GM19193 (cell line): ENCODE data around the gene COL21A1.

Experiments used
- POLR2A ChIP-seq: IDR thresholded peaks from 4 replicates; pipeline ENCODE4 v1.6.1; 2011; ENCODE audit not compliant: insufficient read depth, insufficient read length; ENCODE audit errors: extremely low read depth

The COL21A1 gene

GRCh38 chr6:56115715-56116114, 131.7 kb downstream of the COL21A1 start:
- no peak for TF ChIP-seq POLR2A

- no peak for TF ChIP-seq POLR2A
Measured at GRCh38 chr6:56109149-56109548, 138.2 kb downstream of the COL21A1 start.

- TF ChIP-seq POLR2A, result no peak
Measured at GRCh38 chr6:56106231-56106630, 141.1 kb downstream of the COL21A1 start.

- no peak for TF ChIP-seq POLR2A
Measured at GRCh38 chr6:56104591-56104990, 142.8 kb downstream of the COL21A1 start.

- TF ChIP-seq POLR2A, result no peak
Measured at GRCh38 chr6:56102216-56102615, 145.2 kb downstream of the COL21A1 start.

GRCh38 chr6:56101141-56101553, 146.2 kb downstream of the COL21A1 start:
- no peak for TF ChIP-seq POLR2A

- TF ChIP-seq POLR2A, result no peak
Measured at GRCh38 chr6:56096946-56097621, 150.3 kb downstream of the COL21A1 start.

- no peak for TF ChIP-seq POLR2A
Measured at GRCh38 chr6:56096541-56096940, 150.8 kb downstream of the COL21A1 start.

GRCh38 chr6:56093776-56094175, 153.6 kb downstream of the COL21A1 start:
- no peak for TF ChIP-seq POLR2A

GRCh38 chr6:56091159-56091869, 156.1 kb downstream of the COL21A1 start:
- no peak for TF ChIP-seq POLR2A

GRCh38 chr6:56088641-56089040, 158.7 kb downstream of the COL21A1 start:
- no peak for TF ChIP-seq POLR2A

GRCh38 chr6:56087421-56087820, 160.0 kb downstream of the COL21A1 start:
- TF ChIP-seq POLR2A, result no peak

GRCh38 chr6:56079751-56080540, 167.4 kb downstream of the COL21A1 start:
- no peak for TF ChIP-seq POLR2A

- TF ChIP-seq POLR2A, result no peak
Measured at GRCh38 chr6:56076033-56076432, 171.3 kb downstream of the COL21A1 start.

- no peak for TF ChIP-seq POLR2A
Measured at GRCh38 chr6:56073761-56074160, 173.6 kb downstream of the COL21A1 start.
